HG02973 (cell line): ENCODE measurements around the gene L3MBTL2.
"Not testable (repeated sequence)": the region's sequence is repeated elsewhere in the genome, so short reads cannot be mapped to it uniquely, and the experiment has no call there.

Source experiments
- ATAC-seq: cut with Tn5 transposase; IDR thresholded peaks from one replicate; pipeline ENCODE4 v1.9.1; 2021; ENCODE audit warnings: moderate library complexity; ENCODE audit not compliant: unreplicated experiment

The L3MBTL2 gene

DNA sequence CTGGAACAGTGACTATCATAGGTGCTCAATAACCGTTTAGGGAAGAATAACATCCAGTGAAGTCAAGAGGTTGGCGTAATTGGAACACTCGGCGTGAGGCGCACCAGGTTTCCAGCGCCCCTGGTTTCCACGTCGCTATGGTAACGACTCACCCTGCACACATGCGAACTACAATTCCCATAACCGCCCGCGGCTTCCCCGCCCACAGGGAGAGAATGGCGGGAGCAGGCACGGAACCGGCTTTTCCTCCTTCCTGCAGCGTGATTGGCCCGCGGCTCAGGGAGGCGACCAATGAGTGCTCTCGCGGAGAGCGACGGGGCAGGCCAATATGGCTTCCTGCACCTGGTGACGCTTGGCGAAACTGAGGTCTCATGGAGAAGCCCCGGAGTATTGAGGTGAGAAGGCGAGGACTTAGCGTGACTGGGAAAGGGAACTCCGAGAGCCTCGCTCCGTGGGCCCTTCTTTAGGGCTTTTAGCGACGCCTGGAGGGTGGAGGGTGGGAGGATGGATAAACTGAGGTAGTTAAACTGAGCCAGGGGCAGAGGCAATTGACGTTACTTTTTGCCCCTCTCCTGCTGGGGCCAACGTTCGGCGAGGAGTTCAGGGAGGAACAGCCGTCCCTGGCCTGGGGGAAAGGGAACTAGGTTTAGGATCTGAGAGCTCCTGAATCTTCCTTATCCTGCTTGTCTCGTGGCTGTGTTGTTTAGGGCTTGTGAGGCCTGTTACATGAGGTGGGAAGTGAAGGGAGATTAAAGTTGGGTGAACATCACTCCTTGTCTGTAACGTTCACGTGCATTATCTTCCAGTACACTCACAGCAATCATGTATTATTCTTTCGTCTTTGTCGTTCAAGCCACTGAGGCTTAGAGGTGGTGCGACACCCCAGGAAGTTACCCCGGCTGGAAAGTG is at the start of gene L3MBTL2:
Gene L3MBTL2, plus strand, starts transcription at position 321 of the 909 bp plus-strand sequence. Its CDS starts 51 bp downstream, at position 372.
- ATAC-seq = peak; percentile 96

DNA sequence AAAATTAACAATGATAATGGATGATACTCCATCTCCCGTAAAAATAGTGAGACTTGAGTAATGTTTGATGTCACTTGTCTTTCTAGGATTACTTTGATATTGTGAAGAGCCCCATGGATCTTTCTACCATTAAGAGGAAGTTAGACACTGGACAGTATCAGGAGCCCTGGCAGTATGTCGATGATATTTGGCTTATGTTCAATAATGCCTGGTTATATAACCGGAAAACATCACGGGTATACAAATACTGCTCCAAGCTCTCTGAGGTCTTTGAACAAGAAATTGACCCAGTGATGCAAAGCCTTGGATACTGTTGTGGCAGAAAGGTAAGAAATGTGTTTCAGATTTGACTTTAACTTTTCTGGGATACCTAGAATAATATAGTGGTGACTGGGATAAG is 48.0 kb upstream of the L3MBTL2 start:
- ATAC-seq = no peak

DNA sequence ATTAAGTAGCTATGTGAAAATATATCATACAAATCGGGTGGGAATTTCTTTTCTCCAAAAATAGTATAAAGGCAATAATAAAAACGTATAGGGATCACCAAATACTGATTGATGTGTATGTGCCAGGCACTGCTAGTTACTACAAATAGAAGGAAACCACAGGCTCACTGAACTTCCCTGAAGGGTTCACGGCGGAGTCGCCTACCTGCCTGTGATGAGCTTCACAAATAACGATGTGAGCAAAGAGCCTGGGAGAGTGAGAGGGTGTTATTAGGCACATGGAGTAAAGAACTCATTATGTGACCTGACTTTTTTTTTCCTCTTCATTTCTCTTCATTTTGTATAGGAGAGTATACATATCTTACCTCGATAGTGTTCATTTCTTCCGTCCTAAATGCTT is 36.0 kb upstream of the L3MBTL2 start:
- ATAC-seq = no peak

DNA sequence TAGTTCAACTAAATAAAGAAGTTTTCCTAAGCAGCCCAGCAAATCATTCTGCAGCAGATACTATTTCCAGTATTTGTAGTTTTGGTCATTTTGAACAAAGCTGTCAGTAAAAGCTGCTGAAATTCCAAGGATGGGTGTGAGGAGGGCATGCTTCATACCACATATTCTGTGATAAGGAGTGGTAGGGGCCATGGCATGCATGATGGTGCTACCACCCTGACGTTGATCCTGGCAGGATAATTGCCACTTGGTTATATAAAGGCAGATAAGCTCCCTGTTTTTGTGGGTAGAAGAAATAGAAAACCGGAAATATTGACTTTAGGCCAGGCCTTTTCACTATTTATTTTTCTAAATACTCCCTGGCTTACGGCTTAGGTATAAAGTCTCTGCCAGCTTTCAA is 33.1 kb upstream of the L3MBTL2 start:
- no peak for ATAC-seq

DNA sequence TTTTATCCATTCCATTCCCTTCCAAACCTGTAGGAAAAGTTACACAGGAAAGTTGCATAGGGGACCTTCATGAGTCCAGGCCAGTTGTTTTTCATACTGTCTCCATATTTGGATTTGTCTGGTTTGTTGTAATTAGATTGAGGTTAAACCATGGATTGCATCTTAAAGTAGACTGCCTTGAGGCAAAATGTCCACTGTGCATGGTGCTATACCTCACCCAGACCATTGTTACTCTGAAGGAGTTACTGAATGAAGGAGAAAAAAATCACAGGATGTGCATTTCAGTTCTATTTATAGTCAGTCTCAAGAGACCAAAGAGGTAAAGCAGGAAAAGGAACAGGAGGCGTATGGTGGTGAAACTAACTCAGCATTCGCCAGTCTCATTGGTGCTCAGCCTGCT is 29.6 kb upstream of the L3MBTL2 start:
- ATAC-seq = no peak

DNA sequence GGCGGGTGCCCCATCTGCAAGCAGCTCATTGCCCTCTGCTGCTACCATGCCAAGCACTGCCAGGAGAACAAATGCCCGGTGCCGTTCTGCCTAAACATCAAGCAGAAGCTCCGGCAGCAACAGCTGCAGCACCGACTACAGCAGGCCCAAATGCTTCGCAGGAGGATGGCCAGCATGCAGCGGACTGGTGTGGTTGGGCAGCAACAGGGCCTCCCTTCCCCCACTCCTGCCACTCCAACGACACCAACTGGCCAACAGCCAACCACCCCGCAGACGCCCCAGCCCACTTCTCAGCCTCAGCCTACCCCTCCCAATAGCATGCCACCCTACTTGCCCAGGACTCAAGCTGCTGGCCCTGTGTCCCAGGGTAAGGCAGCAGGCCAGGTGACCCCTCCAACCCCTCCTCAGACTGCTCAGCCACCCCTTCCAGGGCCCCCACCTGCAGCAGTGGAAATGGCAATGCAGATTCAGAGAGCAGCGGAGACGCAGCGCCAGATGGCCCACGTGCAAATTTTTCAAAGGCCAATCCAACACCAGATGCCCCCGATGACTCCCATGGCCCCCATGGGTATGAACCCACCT is 28.0 kb upstream of the L3MBTL2 start:
- no peak for ATAC-seq

DNA sequence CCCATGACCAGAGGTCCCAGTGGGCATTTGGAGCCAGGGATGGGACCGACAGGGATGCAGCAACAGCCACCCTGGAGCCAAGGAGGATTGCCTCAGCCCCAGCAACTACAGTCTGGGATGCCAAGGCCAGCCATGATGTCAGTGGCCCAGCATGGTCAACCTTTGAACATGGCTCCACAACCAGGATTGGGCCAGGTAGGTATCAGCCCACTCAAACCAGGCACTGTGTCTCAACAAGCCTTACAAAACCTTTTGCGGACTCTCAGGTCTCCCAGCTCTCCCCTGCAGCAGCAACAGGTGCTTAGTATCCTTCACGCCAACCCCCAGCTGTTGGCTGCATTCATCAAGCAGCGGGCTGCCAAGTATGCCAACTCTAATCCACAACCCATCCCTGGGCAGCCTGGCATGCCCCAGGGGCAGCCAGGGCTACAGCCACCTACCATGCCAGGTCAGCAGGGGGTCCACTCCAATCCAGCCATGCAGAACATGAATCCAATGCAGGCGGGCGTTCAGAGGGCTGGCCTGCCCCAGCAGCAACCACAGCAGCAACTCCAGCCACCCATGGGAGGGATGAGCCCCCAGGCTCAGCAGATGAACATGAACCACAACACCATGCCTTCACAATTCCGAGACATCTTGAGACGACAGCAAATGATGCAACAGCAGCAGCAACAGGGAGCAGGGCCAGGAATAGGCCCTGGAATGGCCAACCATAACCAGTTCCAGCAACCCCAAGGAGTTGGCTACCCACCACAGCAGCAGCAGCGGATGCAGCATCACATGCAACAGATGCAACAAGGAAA is 27.3 kb upstream of the L3MBTL2 start:
- ATAC-seq = no peak

DNA sequence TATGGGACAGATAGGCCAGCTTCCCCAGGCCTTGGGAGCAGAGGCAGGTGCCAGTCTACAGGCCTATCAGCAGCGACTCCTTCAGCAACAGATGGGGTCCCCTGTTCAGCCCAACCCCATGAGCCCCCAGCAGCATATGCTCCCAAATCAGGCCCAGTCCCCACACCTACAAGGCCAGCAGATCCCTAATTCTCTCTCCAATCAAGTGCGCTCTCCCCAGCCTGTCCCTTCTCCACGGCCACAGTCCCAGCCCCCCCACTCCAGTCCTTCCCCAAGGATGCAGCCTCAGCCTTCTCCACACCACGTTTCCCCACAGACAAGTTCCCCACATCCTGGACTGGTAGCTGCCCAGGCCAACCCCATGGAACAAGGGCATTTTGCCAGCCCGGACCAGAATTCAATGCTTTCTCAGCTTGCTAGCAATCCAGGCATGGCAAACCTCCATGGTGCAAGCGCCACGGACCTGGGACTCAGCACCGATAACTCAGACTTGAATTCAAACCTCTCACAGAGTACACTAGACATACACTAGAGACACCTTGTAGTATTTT is 26.6 kb upstream of the L3MBTL2 start:
- ATAC-seq = no peak

DNA sequence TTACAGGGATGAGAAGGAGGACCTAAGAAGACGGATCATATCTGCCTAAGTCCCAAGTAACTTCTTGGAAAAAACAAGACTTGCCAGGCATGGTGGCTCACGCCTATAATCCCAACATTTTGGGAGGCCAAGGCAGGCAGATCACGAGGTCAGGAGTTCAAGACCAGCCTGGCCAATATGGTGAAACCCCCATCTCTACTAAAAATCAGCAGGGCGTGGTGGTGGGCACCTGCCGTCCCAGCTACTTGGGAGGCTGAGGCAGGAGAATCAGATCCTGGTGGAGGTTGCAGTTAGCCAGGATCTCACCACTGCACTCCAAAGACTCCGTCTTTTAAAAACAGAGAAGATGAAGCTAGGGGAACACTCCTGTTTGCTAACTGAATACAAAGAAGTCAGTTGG is 24.8 kb upstream of the L3MBTL2 start:
- ATAC-seq = not testable (repeated sequence)

DNA sequence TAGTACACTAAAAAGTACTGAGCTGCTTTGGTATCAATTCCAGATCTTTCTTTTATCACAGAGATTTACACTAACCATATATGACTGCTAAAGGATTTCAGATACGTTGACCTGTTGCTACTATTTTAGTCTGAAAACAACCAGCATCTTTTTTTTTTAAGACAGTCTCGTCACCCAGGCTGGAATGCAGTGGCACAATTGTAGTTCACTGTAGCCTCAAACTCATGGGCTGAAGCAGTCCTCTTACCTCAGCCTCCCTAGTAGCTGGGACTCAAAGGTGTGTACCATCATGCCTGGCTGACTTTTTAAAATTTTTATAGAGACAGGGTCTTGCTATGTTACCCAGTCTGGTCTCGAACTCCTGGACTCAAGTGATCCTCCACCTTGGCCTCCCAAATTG is 24.2 kb upstream of the L3MBTL2 start:
- ATAC-seq = no peak

DNA sequence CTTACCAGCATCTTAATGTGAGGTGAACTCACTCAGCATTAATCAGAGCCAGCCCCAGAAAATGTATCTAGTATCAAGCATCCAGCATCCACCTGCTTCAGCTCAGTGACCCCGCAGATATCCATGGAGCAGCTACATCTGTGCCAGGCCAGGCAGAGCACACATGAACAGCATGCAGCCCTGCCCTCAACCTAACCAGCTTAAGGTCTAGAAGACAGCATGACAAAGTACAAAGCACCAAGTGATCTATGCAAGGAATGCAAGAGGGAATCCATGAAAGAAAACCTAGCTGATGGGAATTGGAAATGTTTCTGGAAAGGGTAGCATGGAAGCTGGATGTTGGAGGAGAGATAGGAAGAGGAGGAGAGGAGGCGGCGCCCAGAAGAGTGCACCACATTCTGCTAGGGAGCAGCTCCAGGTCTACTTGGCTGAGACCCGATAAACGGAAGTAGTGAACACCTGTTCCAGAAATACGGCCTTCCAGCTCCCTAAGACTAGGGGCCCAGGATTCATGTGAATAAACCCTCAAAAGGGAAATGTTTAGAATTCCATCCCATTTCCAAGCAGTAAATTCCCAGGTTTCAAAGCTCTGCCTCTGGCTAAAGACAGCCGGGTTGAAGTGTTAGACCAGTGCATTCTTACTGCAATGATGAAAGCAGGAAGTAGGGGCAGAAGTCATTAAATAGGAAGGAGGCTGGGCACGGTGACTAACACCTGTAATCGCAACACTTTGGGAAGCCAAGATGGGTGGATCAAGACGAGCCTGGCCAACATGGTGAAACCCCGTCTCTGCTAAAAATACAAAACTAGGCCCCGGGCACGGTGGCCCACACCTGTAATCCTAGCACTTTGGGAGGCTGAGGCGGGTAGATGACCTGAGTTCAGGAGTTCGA is 23.5 kb upstream of the L3MBTL2 start:
- ATAC-seq = no peak

DNA sequence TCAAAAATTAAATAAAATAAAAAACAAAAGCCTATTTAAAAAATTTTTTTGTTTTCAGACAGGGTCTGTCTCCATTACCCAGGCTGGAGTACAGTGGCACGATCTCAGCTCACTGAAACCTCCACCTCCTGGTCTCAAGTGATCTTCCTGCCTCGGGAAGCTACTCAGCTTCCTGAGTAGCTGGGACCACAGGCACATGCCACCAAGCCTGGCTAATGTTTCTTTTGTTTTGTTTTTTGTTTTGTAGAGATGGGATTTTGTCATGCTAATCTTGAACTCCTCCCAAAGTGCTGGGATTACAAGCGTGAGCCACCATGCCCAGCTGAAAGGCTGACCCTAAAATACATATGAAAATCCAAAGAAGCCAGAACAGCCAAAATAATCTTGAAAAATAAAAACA is 20.4 kb upstream of the L3MBTL2 start:
- no peak for ATAC-seq

DNA sequence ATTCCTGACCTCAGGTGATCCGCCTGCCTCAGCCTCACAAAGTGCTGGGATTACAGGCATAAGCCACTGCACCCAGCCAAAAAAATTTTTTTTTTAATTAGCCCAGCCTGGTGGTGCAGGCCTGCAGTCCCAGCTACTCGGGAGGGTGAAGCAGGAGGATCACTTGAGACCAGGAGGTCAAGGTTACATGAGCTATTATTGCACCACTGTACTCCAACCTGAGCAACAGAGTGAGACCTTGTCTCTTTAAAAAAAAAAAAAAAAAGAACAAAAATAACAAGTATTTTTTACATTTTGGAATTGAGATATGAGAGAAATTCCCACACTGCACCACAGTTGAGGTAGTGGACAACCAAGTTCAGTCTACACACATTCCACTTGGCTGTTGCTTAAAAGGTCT is 13.6 kb upstream of the L3MBTL2 start:
- no peak for ATAC-seq

DNA sequence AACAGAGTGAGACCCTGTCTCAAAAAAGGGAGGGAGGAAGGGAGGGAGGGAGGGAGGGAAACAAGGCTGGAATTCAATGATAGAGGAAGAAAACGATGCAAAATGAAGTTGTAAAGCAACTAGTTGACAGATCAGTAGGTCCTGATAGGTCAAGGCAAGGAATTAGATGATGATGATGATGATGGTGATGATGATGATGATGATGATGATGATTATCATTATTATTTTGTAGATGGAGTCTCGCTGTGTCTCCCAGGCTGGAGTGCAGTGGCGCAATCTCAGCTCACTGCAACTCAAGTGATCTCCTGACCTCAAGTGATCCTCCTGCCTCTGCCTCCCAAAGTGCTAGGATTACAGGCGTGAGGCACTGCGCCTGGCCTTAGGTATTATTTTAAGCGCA is 11.3 kb upstream of the L3MBTL2 start:
- no peak for ATAC-seq

DNA sequence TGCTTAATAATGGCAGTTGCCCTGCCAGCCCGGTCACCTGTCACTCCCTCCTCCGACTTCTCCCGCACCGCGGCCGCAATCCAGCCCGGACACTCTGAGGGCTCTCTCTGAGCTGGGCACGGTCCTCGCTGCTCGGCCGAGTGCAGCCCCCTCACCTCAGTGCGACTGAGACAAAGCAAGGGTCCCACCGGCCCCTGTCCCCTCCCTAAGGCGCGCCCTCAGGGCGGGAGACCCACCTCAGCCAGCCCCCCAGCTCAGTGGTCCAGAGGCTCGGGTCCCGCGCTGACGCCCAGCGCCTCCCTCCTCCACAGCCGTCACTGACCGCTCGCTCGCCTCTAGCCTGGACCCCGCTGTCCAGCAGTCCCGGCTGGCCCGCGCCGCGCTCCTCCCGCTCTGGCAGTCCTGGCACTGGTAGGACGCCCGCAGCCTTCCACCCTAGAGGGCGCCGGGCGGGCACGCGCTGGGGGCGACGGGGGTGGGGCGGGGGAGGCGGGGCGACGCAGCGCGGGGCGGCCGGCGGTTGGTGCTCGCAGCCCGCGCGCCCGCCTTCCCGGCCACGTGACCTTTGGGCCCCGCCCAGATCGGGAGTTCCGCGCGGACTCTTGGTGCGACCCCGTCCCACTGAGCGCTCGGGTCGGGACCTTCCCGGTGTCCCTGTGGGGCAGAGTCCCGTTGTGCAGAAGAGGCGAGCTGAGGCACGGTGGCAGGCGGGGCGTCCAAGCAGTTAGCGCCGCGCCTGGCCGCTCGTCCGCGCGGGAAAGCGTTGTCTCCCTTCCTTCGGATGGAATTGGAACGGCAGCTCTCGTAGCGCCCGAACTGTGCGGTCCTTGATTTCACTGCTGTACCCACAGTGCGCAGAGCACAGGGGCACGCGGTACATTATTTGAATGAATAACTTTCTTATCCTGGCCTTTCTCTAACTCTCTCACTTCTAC is 7.8 kb upstream of the L3MBTL2 start:
- ATAC-seq = peak; percentile 81

DNA sequence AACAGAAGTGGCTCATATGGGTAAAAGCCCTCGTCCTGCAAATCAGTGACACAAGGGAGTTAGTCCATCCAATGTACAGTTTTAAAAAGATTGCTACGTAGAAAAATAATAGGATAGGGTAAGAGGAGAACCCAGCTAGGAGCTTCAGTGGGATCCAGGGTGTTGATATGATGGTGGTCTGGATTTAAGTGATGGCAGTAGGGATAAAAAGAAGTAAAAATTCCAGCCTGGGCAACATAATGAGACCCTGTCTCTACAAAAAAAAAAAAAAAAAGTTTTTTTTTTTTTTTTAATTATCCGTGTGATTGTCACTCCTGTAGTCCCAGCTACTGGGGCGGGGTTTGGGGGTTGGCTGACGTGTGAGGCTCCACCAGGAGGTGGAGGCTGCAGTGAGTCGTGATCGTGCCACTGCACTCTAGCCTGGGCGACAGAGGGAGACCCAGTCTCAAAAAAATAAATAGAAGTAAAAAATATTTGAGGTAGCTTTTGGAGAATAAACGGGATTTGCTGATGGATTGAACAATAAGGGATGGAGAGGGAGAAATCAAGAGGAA is 7.0 kb upstream of the L3MBTL2 start:
- no peak for ATAC-seq

DNA sequence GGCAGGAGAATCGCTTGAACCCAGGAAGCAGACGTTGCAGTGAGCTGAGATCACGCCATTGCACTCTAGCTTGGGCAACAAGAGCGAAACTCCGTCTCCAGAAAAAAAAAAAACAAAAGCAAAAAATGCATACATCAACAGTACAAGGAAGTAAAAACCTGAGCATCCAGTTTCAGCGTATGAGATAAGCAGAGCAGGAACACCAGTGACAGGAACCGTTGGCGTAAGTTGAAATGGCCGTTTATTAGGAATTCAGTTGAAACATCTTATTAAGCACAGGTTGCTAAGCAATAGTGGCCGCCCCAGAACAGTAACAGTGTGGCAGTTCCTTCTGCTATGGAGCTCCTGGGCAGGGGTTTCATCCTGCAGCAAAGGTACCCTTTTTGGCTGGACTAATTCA is 4.0 kb upstream of the L3MBTL2 start:
- ATAC-seq = no peak

DNA sequence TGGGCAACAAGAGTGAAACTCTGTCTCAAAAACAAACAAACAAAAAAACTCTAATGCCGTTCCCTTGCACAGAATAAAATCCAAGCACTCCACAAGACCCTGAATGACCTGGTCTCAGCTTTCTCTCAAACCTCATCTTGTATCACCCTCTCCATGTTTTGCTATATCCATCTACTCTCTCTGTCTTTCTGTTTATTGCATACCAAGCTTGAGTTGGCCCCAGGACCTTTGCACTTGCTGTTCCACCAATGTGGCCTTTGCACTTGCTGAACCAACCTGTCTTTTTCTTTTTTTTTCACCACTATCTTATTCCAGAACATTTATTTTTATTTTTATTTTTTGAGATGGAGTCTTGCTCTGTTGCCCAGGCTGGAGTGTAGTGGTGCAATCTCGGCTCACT is 2.0 kb upstream of the L3MBTL2 start:
- ATAC-seq = no peak

DNA sequence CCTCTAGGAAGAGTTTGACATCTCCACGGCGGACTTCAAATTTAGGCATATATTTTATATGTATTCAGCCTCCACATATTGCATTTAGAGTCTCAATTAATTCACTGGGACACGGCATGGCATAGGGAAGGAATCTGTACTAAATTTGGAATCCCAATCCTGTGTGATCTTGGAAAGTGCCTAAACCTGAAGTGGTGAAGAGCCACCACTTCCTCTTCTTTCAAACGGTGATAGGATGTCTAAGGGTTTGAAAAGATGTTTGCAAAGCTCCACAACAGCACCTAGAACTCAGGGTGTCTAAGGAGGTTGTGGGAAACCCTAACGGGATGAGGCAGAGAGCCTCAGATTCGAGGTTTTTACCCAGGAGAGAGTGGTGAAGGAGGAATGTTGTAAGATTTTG is 1.0 kb upstream of the L3MBTL2 start:
- ATAC-seq = no peak
